Skin epidermis (tissue), 12 donors: Measurements from ENCODE around the gene CLIP2.
"Not testable (repeated sequence)": the region's sequence is repeated elsewhere in the genome, so short reads cannot be mapped to it uniquely, and the experiment has no call there.

ENCODE experiments used
- H3K27ac ChIP-seq, 21 experiments: fragments of 200-600 bp; sonication (generic) in 11 of 21; one replicate each; pipeline ENCODE4 v1.5.0; 2020; ENCODE audit warnings: mild to moderate bottlenecking in 3 of 21, inconsistent platforms in 2 of 21, moderate library complexity in 2 of 21
- H3K4me3 ChIP-seq, 7 experiments: fragments of 200-600 bp; sonication (generic) in 2 of 7; one replicate each; pipeline ENCODE4 v1.5.0; 2020; ENCODE audit warnings: inconsistent platforms in 2 of 7, mild to moderate bottlenecking in 2 of 7, moderate library complexity in 1 of 7

The CLIP2 gene

GRCh38 chr7:74395745-74396311 lies 106.6 kb downstream of the CLIP2 start:
- no peak overlapping the region for H3K4me3 ChIP-seq
- no peak overlapping the region for H3K27ac ChIP-seq

DNA sequence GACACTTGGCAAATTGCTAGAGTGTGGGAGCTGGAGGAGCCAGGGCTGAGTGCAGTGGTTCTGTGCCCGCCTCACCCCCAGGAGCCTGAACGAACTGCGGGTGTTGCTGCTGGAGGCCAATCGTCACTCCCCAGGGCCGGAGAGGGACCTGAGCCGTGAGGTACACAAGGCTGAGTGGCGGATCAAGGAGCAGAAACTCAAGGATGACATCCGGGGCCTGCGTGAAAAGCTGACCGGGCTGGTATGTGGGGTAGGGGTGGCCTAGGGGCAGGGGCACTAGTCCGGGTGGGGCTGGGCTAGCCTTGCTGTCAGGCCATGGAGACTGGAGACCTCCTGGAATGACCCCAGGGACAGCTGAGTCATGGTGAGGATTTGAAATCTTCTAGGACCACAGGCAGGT lies 107.8 kb downstream of the CLIP2 start:
- no peak overlapping the region for H3K27ac ChIP-seq

DNA sequence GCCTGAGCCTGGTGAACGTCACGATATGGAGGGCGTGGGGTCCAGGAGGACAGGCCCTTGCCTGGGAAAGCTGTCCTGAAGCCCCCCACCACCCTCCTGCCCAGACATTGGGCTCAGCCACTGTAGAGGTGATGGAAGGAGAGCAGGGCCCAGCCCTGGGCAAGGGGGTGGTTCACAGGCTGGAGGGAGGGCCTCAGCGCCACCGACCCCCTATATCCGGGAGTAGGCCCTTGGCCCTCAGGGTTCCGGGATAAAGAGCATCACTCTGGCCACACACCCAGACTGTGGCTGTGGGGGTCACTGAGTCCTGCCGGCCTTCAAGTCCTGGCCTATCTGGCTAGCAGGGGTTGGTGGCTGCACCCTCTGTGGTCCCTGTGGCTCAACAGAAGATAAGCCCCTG lies 109.2 kb downstream of the CLIP2 start:
- Histone ChIP-seq H3K27ac (no peak overlapping the region), H3K4me3 (no peak overlapping the region)

More for the DNA sequence above, 107.8 kb downstream of the CLIP2 start:
- H3K4me3 ChIP-seq = no peak overlapping the region

GRCh38 chr7:74399006-74399405 lies 109.8 kb downstream of the CLIP2 start:
- H3K27ac ChIP-seq = no peak overlapping the region
- H3K4me3 ChIP-seq = no peak overlapping the region

- no peak overlapping the region for H3K27ac ChIP-seq
- H3K4me3 ChIP-seq = no peak overlapping the region
These were observed 111.4 kb downstream of the CLIP2 start for GRCh38 chr7:74400420-74401136.

DNA sequence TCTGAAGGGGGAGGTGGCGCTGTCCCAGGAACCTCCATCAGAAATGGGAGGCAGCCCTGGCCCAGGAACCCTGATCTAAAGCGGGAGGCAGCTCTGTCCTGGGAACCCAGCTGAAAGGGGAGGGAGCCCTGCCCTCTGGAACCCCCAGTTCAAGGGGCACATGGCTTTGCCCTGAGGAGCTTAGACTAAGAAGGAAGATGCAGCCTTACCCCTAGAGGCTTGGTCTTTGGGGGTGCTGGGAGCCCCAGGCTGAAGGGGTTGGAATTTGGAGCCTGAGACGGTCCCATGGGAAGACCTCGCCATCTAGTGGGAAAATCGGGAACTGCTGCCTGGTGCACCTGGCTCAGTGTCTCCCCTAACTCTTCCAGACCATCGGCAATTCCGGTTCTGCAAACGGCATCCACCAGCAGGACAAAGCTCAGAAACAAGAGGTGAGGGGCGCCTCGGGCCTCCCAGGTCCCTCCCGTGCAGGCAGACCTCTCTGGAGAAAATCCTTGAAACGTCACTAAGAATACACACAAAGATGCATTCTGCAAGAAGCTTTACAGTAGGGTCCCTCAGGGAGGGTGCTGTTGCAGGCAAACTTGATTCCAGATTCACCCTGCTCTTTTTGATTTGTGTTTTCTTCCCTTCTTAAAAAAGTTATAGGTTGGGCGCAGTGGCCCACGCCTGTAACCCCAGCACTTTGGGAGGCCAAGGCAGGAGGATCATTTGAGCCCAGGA lies 112.1 kb downstream of the CLIP2 start:
- H3K4me3 ChIP-seq = no peak overlapping the region
- H3K27ac ChIP-seq = no peak overlapping the region

- not testable (repeated sequence) for H3K27ac ChIP-seq, H3K4me3 ChIP-seq
These were observed 113.5 kb downstream of the CLIP2 start for GRCh38 chr7:74402668-74403067.

- no peak overlapping the region for H3K4me3 ChIP-seq
- H3K27ac ChIP-seq = no peak overlapping the region
These were observed 114.5 kb downstream of the CLIP2 start for GRCh38 chr7:74403521-74404387.

DNA sequence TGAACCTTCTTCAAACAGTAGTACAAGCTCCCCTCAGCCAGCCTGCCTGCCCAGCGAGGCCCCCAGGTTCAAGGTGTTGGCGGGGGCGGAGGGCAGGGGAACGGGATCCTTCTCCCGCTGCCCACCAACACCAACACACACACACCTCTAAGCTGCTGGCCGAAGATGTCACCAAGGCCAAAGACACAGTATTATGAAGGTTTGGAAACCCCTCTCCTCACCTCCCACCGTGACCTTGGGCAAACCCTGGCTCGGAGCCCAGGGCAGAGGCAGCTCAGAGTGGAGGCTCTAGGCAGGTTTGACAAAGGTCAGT lies 115.1 kb downstream of the CLIP2 start:
- H3K4me3 ChIP-seq = no peak overlapping the region
- H3K27ac ChIP-seq = no peak overlapping the region

- Histone ChIP-seq H3K27ac (no peak overlapping the region), H3K4me3 (no peak overlapping the region)
These were observed 115.5 kb downstream of the CLIP2 start for GRCh38 chr7:74404741-74405140.

DNA sequence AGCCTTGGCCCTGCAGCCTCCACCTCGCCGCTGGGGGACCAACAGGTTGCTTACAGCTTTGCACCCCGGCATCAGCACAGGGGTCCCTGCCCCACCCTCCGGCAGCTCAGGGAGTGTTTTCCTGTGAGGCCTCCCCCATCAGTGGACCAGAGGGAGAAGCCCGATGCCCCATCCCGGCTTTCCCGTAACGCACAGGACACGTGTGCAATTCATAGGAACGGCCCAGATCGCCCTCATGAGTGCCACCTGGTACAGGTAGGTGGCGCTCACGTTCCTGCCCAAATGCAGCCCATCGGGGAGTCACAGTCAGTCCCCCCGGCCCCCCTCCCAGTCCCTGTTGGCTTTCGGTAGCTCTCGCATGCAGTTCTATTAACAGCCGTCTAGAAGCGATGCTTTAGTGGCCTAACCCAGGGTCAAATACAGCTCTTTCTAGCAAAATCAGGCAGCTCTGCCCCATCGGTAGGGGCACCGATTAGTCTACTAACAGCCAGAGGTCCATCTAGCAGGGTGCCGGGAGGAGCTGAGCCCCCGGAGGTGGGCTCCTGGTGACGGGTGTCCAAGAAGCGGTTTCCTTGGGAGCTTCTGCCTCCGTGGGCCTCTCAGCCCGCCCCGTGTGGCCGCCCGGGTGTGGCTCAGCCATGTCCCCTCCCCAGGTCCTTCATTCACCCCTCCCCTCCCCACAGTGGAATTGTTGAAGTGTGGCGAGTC lies 116.1 kb downstream of the CLIP2 start:
- no peak overlapping the region for H3K27ac ChIP-seq
- no peak overlapping the region for H3K4me3 ChIP-seq

DNA sequence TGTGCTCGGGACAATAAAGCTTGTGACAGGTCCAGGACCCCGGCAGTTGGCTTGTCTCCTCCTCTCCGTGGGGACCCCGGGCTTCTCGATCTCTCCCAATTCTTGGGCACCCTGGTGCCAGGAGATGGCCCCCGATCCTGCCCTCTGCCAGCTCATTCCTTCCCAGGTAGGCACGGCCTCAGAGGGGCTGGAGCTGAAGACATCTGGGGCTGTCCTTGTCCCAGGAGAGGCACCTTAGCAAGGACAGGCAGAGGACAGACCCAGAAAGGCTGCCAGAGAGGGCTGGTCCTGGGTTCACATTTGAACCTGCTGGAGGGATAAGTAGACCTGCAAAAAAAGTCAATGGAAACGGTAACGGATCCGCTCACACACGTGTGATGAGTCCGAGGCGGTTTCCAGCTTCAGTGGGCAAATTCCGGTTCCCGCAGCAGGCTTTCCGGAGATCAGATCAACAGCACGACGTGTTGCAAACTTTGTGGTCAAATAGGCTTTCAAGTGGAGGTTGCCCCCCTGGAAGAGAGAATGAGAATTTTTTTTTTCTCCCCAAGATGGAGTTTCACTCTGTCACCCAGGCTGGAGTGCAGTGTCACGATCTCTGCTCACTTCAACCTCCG lies 116.8 kb downstream of the CLIP2 start:
- H3K27ac ChIP-seq = no peak overlapping the region

DNA sequence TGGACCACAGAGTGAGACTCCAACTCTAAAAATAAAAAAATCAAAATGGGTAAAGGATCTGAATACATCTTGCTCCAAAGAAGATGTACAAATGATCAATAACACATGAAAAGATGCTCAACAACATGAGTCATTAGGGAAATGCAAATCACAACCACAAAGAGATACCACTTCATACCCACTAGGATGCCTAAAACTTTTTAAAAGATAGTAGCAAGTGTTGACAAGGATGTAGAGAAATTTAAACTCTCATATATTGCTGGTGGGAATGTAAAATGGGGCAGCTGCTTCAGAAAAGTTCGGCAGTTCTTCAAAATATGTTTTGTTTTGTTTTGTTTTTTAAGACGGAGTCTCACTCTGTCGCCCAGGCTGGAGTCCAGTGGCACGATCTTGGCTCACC lies 118.8 kb downstream of the CLIP2 start:
- H3K4me3 ChIP-seq = no peak overlapping the region
- no peak overlapping the region for H3K27ac ChIP-seq

More for the DNA sequence above, 116.8 kb downstream of the CLIP2 start:
- no peak overlapping the region for H3K4me3 ChIP-seq

DNA sequence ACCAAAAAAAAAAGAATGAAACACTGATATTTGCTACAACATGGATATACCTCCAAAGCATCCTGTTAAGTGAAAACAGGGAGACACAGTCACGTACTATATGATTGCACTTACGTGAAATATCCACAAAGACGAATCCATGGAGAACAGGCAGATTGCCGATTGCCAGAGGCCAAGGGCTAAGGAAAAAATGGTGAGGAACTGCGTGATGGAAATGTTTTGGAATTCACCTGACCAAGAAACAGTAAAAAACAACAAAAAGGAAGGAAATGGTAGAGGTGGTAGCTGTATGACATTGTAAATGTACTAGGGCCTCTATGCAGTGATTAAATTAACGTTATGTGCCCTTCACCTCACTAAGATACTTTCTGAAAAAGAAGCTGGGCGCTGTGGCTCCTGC lies 120.4 kb downstream of the CLIP2 start:
- H3K27ac ChIP-seq = no peak overlapping the region
- no peak overlapping the region for H3K4me3 ChIP-seq

DNA sequence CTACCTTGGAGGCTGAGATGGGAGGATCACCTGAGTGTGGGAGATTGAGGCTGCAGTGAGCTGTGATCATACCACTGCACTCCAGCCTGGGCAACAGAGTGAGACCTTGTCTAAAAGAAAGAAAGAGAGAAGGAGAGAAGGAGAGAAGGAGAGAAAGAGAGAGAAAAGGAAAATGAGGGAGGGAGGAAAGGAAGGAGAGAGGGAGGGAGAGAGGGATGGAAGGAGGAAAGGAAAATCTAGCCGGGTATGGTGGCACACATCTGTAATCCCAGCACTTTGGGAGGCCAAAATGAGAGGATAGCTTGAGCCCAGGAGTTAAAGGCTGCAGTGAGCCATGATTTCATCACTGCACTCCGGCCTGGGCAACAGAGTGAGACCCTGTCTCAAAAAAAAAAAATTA lies 121.6 kb downstream of the CLIP2 start:
- H3K4me3 ChIP-seq = no peak overlapping the region
- H3K27ac ChIP-seq = no peak overlapping the region

GRCh38 chr7:74411571-74411970 lies 122.4 kb downstream of the CLIP2 start:
- H3K27ac ChIP-seq, H3K4me3 ChIP-seq: not testable (repeated sequence)

GRCh38 chr7:74412056-74412455 lies 122.8 kb downstream of the CLIP2 start:
- Histone ChIP-seq H3K4me3 (no peak overlapping the region), H3K27ac (no peak overlapping the region)

- Histone ChIP-seq H3K4me3 (no peak overlapping the region), H3K27ac (no peak overlapping the region)
These were observed 123.4 kb downstream of the CLIP2 start for GRCh38 chr7:74412603-74413002.

- H3K27ac ChIP-seq, H3K4me3 ChIP-seq: not testable (repeated sequence)
These were observed 125.6 kb downstream of the CLIP2 start for GRCh38 chr7:74414595-74415333.
